Stimulated activated CD8-positive, alpha-beta memory T cell treated with anti-CD3 and anti-CD28 coated beads, Interleukin-12 subunit alpha, Interleukin-12 subunit beta, amount 100 ng/mL, for 4 hours (primary cell): ENCODE data around the gene METTL2B.
"Not testable (repeated sequence)": the region's sequence is repeated elsewhere in the genome, so short reads cannot be mapped to it uniquely, and the experiment has no call there.

ENCODE experiments used
- DNase-seq: peaks from one replicate; pipeline ENCODE4 v3.0.0-alpha.2; 2020; ENCODE audit warnings: low read depth

Gene METTL2B

DNA sequence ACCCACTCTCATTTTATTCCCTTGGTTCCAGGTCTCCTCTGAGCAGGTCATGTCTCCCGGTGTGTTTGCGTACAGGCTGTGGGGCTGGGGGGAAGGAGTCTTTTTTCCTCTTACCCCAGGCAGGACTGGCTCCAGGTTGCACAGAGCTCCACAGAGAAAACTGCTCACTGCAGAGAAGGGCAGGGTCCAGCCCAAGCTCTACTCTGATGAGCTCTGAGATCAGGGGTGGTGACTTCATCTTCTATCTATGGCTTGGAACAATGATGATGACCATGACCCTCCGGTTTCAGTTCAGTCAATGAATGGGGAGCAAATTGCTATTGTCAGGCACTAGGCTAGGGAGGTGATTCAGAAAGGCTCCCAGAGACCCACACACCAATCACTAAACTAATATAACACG lies 49.0 kb downstream of the METTL2B start:
- DNase-seq = not testable (repeated sequence)

DNA sequence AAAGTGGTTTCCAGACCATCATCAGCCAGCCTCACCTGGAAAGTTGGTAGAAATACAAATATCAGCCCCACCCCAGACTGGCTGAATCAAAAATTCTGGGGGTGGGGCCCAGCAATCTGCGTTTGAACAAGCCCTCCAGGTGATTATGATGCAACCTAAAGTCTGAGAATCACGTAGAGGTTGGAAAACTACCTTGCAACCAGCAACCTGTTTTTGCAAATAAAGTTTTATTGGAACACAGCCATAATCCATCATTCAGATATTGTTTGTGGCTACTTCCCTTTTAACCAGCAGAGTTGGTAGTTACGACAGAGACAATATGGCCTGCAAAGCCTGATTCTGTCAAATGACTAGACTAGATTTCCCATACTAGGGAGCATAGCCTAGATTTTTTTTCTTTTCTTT lies 49.5 kb downstream of the METTL2B start:
- DNase-seq = not testable (repeated sequence)

DNA sequence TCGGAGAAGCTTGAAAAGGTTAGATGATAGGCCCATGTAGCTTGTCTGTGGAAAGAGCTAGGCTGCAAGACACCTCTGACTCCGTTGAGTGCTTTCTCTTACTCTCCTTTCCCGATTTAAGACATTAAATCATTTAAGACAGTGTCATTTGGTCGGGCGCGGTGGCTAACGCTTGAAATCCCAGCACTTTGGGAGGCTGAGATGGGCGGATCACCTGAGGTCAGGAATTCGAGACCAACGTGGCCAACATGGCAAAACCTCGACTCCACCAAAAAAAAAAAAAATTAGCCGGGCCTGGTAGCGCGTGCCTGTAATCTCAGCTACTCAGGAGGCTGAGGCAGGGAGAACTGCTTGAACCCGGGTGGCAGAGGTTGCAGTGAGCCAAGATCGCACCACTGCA lies 52.6 kb downstream of the METTL2B start:
- DNase-seq = not testable (repeated sequence)

DNA sequence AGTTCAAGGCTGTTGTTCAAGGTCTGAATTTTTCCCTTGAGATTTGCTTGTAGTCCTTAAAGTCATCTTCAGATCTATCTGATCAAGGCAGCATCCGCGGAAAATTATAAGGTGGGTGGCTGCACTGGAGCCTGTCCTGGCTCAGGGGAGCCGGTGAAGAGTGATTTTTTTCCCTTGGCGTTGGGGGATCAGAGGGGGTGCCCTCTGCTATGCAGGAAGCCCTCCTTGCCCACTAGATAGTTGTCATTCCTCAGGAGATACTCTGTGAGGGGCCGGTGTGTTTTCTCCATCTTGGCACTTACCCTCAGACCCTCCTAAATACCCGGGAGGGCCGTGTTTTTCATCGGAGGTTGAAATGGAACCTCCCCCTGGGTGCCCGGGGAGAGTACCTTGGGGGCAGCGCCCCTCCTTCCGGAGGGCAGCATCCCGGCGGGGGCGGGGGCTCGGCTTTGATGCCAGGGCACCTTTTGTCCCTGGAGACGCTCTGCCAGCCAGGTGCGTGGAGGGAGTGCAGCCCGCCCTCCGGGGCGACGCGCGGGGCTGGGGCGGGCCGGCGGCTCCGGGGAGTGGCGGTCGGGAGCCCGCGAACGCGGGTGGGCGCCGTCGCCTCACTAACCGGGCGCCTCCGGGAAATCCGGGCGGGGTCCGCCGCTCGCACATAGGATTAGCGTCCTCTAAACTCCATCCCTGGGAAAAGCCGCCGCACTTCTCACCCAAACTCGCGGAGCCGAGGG lies 53.7 kb downstream of the METTL2B start:
- DNase-seq = peak; percentile 13

DNA sequence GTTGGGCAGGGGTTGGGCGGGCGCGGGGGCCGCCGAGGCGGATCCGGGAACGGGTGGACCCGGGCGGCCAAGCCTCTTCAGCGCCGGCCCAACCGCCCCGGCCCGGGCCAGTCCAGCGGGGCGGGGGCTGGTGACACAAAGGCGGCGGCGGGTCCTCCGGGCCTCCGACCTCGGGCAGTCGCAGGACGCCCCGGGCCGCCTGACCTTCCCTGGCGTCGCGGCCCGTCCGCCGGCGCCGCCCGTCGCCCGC lies 54.2 kb downstream of the METTL2B start:
- DNase-seq = no peak

DNA sequence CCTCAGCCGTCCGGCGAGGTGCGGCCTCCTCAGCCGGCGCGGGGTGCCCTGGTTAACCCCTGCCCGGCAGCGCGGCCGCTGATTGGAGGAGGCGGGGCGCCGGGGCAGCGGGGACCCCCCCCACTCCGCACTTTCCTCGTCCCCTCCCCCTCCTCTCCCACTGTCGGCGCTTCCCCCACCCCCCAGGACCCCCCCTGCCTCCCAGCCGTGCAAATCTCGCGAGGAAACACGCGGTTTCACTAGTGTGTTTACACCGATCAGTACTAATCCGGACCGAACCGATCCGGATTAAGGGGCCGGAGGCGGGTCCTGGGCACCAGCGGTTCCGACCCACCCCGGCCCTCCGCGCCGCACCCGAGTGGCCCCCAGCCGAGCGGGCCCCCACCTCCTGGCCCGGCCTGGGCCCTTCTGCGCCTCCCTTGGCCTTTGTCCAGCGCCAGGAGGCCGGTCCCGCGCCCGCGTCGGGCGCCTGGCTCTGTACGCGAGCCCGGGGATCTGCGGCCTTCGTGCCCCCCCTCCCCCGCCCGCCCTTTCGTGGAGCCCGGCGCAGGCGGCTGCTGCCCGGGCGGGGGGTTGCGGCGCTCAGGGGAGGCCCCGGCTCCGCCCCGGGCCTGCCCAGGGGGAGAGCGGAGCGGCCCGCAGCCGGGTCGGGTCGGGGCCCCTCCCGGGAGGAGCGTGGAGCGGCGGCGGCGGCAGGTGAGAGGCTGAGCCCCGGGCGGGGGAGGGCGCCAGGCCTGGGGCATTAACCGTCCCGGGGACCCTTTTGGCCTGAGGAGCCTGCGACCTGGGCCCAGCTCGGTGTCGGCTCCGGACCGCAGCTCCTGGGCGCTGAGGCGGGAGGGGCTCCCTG lies 54.8 kb downstream of the METTL2B start:
- peak; percentile 68 for DNase-seq

DNA sequence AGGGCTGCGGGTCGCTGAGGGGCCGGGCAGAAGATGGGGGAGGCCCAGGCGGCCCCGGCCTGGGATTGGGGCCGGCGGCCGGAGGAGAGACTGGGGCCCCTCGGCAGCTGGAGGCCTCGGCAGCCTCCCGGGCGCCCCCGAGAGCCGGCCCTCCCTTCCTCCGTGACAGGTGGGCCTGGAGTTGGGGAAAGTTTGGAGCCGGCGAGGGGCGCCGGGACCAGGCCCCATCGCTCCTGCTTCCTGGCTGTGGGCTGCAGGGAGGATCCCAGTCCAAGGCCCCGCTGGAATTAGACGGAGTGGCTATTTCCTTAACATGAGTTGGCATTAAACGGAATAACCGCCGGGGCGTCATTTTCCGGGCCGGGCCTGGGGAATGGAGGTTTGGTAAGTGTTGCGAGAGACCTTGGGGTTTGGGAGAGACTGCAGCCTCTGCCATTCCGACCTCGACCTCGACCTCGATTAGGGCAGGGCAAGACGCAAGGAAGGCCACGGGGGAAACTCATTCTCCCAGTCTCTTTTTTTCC lies 55.5 kb downstream of the METTL2B start:
- peak; percentile 11 for DNase-seq

DNA sequence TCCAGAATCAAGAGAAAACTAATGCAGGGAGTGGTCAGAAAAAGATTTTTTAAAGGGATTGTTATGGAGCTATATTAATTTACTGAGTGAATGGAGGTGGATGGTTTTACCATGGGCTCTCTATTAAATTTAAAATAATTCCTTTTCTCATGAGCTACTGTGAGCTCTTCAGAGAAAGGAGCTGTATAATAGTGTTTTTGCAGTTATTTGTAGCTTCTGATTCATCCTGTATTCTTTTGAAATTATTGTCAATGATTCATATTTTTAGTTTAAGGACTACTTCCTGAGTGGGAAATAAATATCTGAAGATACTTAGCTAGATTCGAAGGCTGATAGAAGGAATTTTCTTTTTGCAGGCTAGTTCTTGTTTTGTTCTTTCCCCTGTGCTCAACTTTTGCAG lies 56.4 kb downstream of the METTL2B start:
- DNase-seq = not testable (repeated sequence)

DNA sequence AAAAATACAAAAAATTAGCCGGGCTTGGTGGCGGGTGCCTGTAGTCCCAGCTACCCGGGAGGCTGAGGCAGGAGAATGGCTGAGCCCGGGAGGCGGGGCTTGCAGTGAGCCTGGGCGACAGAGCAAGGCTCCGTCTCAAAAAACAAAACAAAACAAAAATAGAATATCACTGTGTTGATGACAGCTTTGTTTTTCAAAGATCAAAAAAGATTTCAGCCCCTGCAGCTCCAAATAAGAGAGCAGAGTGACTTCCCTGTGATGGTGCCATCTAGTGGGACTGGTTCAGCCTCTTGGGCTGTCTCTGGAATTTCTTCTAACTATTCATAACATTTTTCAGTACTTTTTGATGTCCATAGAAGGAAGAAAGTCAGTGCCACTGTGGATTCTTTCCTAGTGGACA lies 60.9 kb downstream of the METTL2B start:
- not testable (repeated sequence) for DNase-seq

DNA sequence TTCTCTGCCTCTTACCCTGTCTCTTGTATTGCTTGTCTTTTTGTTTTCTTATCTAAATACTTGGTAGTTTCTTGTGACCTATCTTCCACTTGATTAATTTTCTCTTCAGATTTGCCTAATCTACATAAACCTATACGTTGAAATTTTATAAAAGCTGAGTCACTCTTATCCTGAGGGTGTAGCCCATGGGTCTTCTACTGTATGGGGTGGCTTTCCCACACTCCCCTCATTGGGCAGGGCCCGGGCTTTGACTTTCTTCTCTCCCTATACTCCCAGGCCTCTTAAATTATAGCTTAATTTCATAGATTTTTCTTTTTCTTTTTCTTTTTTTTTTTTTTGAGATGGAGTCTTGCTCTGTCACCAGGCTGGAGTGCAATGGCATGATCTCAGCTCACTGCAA lies 66.0 kb downstream of the METTL2B start:
- not testable (repeated sequence) for DNase-seq

DNA sequence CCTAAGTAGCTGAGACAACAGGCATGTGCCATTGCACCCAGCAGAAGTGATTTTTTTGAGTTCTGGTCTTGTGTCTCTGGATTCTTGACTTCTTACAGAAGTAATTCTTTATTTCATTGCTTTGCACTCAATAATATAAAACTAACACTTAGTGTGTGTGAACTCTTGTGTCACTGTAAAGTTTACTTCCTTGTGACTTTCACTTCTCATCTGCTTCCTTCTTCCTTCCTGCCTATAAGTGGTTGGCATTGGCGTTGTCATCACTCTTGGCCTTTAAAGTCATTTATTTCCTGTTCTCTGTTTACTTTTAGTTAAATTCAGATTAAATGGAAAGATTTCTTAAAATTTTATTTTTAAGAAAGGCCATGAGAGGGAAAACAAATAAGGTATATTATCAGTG lies 66.8 kb downstream of the METTL2B start:
- not testable (repeated sequence) for DNase-seq

DNA sequence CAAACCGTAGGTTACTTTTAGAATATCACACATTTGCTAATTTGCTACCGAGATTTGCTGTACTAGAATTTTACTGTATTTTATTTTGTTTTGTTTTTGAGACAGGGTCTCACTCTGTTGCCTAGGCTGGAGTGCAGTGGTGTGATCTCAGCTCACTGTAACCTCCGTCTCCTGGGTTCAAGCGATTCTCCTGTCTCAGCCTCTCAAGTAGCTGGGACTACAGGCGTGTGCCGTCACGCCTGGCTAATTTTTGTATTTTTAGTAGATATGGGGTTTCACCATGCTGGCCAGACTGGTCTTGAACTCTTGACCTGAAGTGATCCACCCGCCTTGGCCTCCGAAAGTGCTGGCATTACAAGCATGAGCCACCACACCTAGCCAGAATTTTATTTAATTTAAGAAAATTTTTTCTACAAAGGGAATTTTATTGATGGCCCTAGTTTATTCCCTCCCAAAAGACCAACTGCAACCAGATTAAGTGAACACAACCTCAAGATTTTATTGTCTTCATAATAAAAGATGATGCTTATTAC lies 69.8 kb downstream of the METTL2B start:
- DNase-seq = not testable (repeated sequence)

DNA sequence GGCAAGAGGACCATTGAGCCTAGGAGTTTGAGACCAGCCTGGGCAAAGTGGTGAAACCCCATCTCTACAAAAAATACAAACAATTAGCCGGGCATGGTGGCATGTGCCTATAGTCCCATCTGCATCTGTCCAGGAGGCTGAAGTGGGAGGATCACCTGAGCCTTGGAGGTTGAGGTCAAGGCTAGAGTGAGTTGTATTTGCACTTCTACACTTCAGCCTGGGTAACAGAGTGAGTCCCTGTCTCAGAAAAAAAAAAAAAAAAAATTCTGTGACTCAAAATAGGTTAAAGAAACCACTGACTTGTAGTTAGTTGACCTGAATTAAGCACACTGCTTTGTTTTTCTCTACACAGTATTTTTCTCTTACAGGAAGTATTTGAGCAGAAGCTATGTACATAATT lies 74.4 kb downstream of the METTL2B start:
- no peak for DNase-seq

DNA sequence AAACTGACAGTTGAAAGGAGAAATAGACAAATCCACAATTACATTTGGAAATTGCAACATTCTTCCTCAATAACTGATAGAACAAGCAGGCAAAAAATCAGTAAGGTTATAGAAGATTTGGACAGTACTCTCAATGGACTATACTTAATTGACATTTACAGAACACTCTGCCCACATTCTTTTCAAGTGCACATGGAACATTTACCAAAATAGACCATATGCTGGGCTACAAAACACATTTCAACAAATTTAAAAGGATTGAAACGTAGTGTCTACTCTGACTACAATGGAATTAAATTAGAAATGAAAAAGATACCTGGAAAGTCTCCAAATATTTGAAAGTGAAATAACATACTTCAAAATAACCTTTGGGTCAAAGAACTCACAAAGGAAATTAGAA lies 77.8 kb downstream of the METTL2B start:
- not testable (repeated sequence) for DNase-seq
